Chondrocyte (in vitro differentiated cells): ENCODE results near the gene ARID1A. TPM values are rescaled to one million over a fixed set of nuclear protein-coding genes. Genes with fewer than 3 reads are reported as not detected.

ENCODE experiments used
- DNase-seq: peaks from one replicate; pipeline ENCODE4 v3.0.0; 2021; ENCODE audit warnings: mixed read lengths, low spot score
- H3K27ac Mint-ChIP-seq: one replicate; pipeline ENCODE4 v1.8.0; 2021; ENCODE audit warnings: mild to moderate bottlenecking, moderate library complexity, mixed read lengths; ENCODE audit not compliant: unreplicated experiment
- H3K27me3 Mint-ChIP-seq: 2 replicates; pipeline ENCODE4 v1.8.0; 2021; ENCODE audit warnings: low read depth, mixed read lengths
- H3K36me3 Mint-ChIP-seq: 2 replicates; pipeline ENCODE4 v1.8.0; 2021; ENCODE audit warnings: low read depth, mixed read lengths
- H3K4me1 Mint-ChIP-seq: 2 replicates; pipeline ENCODE4 v1.8.0; 2021; ENCODE audit warnings: low read depth, mild to moderate bottlenecking, mixed read lengths
- H3K4me3 Mint-ChIP-seq: one replicate; pipeline ENCODE4 v1.8.0; 2021; ENCODE audit warnings: mild to moderate bottlenecking, moderate library complexity, mixed read lengths; ENCODE audit not compliant: unreplicated experiment
- H3K9me3 Mint-ChIP-seq: 2 replicates; pipeline ENCODE4 v1.8.0; 2021; ENCODE audit warnings: low read depth, mixed read lengths
- total RNA-seq: library from RNA; stranded (reverse); gene quantifications from 3 replicates; pipeline ENCODE4 v1.2.1, GENCODE V29; 2021
- TF ChIP-seq, protein P1 (sequence below): fragments of 200-600 bp; sonication (generic); IDR thresholded peaks from 2 replicates; pipeline ENCODE4 v1.5.0; 2021; ENCODE audit warnings: antibody characterized with exemption, mild to moderate bottlenecking, moderate library complexity

Gene ARID1A
- total RNA-seq, 1 donor from 2014 or later = 56.1 TPM

DNA sequence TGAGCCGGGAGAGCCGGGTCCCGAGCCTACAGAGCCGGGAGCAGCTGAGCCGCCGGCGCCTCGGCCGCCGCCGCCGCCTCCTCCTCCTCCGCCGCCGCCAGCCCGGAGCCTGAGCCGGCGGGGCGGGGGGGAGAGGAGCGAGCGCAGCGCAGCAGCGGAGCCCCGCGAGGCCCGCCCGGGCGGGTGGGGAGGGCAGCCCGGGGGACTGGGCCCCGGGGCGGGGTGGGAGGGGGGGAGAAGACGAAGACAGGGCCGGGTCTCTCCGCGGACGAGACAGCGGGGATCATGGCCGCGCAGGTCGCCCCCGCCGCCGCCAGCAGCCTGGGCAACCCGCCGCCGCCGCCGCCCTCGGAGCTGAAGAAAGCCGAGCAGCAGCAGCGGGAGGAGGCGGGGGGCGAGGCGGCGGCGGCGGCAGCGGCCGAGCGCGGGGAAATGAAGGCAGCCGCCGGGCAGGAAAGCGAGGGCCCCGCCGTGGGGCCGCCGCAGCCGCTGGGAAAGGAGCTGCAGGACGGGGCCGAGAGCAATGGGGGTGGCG is 371 bp downstream of the ARID1A start:
- Mint-ChIP-seq H3K27ac (no peak overlapping the region), H3K36me3 (no peaks in the 10 kb centered on the region), H3K9me3 (no peaks in the 10 kb centered on the region), H3K27me3 (no peaks in the 10 kb centered on the region), H3K4me3 (peak overlapping the region; percentile 45), H3K4me1 (peaks cover 30% of the 10 kb centered on the region)
- DNase-seq = no peak
- TF ChIP-seq, protein P1, sequence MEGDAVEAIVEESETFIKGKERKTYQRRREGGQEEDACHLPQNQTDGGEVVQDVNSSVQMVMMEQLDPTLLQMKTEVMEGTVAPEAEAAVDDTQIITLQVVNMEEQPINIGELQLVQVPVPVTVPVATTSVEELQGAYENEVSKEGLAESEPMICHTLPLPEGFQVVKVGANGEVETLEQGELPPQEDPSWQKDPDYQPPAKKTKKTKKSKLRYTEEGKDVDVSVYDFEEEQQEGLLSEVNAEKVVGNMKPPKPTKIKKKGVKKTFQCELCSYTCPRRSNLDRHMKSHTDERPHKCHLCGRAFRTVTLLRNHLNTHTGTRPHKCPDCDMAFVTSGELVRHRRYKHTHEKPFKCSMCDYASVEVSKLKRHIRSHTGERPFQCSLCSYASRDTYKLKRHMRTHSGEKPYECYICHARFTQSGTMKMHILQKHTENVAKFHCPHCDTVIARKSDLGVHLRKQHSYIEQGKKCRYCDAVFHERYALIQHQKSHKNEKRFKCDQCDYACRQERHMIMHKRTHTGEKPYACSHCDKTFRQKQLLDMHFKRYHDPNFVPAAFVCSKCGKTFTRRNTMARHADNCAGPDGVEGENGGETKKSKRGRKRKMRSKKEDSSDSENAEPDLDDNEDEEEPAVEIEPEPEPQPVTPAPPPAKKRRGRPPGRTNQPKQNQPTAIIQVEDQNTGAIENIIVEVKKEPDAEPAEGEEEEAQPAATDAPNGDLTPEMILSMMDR = no peak

DNA sequence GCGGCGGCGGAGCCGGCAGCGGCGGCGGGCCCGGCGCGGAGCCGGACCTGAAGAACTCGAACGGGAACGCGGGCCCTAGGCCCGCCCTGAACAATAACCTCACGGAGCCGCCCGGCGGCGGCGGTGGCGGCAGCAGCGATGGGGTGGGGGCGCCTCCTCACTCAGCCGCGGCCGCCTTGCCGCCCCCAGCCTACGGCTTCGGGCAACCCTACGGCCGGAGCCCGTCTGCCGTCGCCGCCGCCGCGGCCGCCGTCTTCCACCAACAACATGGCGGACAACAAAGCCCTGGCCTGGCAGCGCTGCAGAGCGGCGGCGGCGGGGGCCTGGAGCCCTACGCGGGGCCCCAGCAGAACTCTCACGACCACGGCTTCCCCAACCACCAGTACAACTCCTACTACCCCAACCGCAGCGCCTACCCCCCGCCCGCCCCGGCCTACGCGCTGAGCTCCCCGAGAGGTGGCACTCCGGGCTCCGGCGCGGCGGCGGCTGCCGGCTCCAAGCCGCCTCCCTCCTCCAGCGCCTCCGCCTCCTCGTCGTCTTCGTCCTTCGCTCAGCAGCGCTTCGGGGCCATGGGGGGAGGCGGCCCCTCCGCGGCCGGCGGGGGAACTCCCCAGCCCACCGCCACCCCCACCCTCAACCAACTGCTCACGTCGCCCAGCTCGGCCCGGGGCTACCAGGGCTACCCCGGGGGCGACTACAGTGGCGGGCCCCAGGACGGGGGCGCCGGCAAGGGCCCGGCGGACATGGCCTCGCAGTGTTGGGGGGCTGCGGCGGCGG is 1.0 kb downstream of the ARID1A start:
- peaks cover 28% of the 10 kb centered on the region for H3K4me1 Mint-ChIP-seq
- H3K27me3 Mint-ChIP-seq = no peaks in the 10 kb centered on the region
- peak overlapping the region; percentile 62 for H3K4me3 Mint-ChIP-seq
- TF ChIP-seq, protein P1 = no peak
- H3K9me3 Mint-ChIP-seq = no peaks in the 10 kb centered on the region
- no peak overlapping the region for H3K27ac Mint-ChIP-seq
- H3K36me3 Mint-ChIP-seq = no peaks in the 10 kb centered on the region
- no peak for DNase-seq

DNA sequence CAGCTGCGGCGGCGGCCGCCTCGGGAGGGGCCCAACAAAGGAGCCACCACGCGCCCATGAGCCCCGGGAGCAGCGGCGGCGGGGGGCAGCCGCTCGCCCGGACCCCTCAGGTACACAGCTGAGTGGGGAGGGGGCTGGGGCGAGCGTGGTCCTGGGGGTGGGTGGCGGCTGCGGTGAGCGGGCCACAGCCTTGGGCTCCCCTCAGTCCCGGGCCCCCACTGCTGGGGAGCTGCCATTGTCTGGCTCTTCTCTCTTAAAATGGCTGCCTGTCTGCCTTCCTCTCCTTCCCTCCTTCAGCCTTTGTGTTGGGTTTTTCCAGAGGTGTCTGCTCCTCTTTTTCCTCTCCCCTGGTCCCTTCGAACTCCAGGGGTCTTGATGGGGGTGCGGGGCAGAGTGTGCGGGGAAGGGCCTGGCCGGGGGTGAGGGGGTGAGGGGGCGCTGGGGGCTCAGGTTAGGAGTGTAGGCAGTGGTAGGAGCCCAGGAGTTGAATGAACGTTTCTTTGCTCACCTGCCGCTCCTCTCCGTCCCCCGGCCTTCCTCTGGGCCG is 1.7 kb downstream of the ARID1A start:
- H3K27ac Mint-ChIP-seq = no peak overlapping the region
- no peaks in the 10 kb centered on the region for H3K36me3 Mint-ChIP-seq
- TF ChIP-seq, protein P1 = no peak
- H3K9me3 Mint-ChIP-seq = no peaks in the 10 kb centered on the region
- H3K4me3 Mint-ChIP-seq = no peak overlapping the region
- H3K27me3 Mint-ChIP-seq = no peaks in the 10 kb centered on the region
- H3K4me1 Mint-ChIP-seq = peaks cover 24% of the 10 kb centered on the region
- DNase-seq = no peak

DNA sequence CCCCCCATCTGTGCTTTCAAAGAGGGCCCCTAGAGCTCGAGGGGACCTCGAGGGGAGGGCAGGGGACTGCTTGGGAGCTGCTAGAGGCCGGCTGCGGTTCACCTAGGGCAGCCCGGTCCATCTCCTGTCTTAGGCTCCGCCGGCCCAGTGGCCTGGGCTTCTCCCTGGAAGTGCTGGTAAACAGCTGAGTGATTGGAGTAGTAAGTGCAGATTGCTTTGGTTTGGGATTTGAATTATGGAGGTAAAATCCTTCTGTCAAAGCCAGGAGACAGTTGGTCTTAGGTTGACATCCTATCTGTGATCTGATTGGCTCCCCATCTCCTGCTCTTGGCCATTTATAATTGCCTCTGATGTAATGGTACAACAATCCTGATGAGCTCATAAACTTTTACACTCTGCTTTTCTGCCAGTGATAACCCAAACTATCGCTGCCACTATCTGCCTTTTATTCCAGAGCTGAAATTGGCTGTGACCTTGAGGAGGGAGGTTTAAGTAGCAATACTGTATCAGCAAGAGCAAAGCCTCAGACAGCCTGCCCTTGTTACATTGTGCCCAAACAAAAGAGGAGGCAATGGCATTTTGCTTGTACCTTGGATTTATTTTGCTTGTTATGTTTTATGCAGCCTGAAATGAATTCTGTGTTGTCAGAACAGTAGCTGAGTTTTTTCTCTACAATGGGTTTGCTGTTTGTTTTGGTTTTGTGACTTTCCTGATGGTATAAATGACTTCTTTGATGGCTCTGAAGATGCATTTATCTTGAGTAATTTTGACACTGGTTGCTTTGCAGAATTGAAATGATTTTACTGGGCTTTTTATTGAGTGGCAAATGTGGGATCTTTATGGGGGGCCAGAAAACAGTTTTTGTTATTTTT is 2.4 kb downstream of the ARID1A start:
- no peaks in the 10 kb centered on the region for H3K9me3 Mint-ChIP-seq
- H3K27ac Mint-ChIP-seq = no peak overlapping the region
- DNase-seq = no peak
- H3K4me3 Mint-ChIP-seq = no peak overlapping the region
- peaks cover 21% of the 10 kb centered on the region for H3K4me1 Mint-ChIP-seq
- no peaks in the 10 kb centered on the region for H3K36me3 Mint-ChIP-seq
- H3K27me3 Mint-ChIP-seq = no peaks in the 10 kb centered on the region
- TF ChIP-seq, protein P1 = no peak

DNA sequence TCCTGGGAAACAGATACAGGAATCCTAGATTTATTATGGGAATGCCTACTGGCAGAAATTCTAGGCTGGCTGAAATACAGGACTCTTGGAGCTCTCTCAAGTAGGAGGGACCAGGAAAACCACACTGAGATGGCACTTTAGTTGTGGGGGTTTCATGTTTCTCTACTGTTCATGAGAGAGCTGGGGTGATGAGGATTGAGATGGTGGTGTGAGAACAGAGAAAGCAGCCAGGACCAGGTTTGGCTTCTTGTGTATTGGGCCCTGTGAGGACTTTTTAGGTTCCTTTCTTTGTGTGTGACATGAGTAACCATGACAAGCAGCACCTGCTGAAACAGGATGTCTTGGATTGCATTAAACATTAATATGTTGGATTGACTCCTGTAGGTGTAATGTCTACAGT is 4.9 kb downstream of the ARID1A start:
- Mint-ChIP-seq H3K27ac (no peak overlapping the region), H3K9me3 (no peaks in the 10 kb centered on the region), H3K36me3 (no peaks in the 10 kb centered on the region), H3K4me3 (no peak overlapping the region), H3K27me3 (no peaks in the 10 kb centered on the region), H3K4me1 (peaks cover 10% of the 10 kb centered on the region)
- TF ChIP-seq, protein P1 = no peak
- DNase-seq = no peak
